IPS-15b (cell line): ENCODE measurements around the gene MED29.
A peak's percentile ranks its signal among the peaks of the same experiment; 100 is the strongest.

ENCODE experiments used
- H3K27me3 ChIP-seq: one replicate; pipeline ENCODE4 v1.6.1; 2013; ENCODE audit warnings: low read length; ENCODE audit not compliant: control insufficient read depth, insufficient read depth
- H3K36me3 ChIP-seq: one replicate; pipeline ENCODE4 v1.6.1; 2013; ENCODE audit warnings: low read length; ENCODE audit not compliant: control insufficient read depth, insufficient read depth
- H3K4me1 ChIP-seq: one replicate; pipeline ENCODE4 v1.6.1; 2013; ENCODE audit warnings: mild to moderate bottlenecking, low read length; ENCODE audit not compliant: control insufficient read depth, insufficient read depth
- H3K4me3 ChIP-seq: one replicate; pipeline ENCODE4 v1.5.1; 2013; ENCODE audit warnings: low read depth, low read length
- H3K9ac ChIP-seq: one replicate; pipeline ENCODE4 v1.6.1; 2013; ENCODE audit warnings: low read depth, mild to moderate bottlenecking, low read length
- H3K9me3 ChIP-seq: one replicate; pipeline ENCODE4 v1.6.1; 2013; ENCODE audit warnings: mild to moderate bottlenecking, low read length; ENCODE audit not compliant: control insufficient read depth, insufficient read depth

MED29 gene

DNA sequence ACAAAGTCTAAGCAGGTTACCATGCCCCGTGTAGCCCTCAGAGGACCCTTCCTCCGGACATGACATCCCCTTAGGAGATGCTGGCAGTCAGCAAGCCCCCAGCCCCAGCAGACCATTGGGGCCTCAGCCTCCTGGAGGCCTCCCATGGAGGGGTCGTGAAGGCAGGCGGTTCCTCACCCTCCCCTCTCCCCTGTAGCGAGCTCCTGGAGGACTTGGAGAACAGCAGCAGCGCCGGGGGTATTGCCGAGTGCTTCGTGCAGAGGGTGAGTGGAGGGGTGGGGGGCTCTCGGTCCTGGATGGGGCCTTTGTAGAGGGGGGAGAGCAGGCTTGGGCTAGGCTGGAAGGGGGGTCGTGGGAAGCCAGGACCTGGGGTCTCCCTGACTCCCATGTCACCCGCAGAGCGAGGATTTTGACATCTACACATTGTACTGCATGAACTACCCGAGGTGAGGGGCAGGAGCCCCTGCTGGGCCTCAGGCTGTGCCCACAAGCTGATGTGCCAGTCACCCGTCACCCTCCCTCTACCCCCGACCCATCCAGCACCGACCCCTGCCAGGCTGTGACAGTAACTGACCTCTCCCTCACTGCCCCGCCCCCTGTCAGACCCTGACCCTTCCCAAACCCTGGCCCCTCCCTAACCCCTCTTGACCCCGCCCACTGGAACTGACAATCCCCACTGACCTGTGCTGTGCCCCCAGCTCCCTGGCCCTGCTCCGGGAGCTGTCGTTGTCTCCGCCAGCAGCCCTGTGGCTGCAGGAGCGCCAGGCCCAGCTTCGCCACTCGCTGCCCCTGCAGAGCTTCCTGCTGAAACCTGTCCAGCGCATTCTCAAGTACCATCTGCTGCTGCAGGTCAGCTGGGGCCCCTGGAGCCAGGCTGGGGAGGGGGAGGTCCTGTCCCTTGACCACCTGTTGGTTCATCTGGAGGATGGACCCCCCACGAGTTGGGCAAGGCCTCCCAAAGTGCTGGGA is 25.3 kb downstream of the MED29 start:
- peaks cover 34% of the 10 kb centered on the region for H3K36me3 ChIP-seq
- H3K9ac ChIP-seq = no peak overlapping the region
- H3K4me3 ChIP-seq = no peak overlapping the region

DNA sequence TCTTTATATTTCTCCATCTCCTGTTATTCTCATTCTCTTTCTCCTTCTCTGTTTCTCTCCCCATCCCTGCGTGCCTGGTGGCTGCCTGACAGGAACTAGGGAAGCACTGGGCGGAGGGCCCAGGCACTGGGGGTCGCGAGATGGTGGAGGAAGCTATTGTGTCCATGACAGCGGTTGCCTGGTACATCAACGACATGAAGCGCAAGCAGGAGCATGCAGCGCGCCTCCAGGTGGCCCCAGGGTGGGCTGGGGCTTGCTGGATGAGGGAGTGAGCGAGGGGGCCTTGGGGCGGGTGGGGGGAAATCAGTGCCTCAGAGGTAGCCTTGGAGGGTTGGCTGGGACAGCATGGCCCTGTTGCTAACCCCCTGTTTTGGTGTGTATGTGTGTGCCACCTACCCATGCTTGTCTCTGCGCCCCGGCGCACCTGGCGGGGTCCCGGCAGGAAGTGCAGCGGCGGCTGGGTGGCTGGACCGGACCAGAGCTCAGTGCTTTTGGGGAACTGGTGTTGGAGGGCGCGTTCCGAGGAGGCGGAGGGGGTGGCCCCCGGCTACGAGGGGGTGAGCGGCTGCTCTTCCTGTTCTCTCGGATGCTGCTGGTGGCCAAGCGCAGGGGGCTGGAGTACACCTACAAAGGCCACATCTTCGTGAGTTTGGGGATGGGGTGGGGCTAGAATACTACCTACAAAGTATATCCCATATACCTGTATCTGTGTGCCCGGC is 26.4 kb downstream of the MED29 start:
- no peak overlapping the region for H3K9ac ChIP-seq

More for the DNA sequence above, 25.3 kb downstream of the MED29 start:
- Histone ChIP-seq H3K27me3 (no peaks in the 10 kb centered on the region), H3K4me1 (peaks cover 7% of the 10 kb centered on the region), H3K9me3 (no peaks in the 10 kb centered on the region)

DNA sequence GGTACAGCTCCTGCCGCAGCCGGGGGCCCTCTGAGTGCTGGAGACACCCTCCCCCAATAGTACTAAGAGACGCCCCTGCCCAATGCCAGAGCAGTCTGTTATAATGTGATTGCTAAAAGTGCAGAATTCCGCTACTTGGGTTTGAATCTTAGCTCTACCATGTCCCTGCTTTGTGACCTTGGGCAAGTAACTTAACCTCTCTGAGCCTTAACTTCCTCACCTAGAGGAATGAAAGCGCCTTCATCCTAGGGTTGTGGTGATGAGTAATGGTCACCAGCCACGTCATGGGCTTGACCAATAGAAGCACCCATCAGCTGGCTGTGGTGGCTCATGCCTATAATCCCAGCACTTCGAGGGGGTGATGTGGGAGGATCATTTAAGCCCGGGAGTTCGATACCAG is 27.8 kb downstream of the MED29 start:
- no peak overlapping the region for H3K4me3 ChIP-seq
- H3K27me3 ChIP-seq = no peaks in the 10 kb centered on the region
- no peaks in the 10 kb centered on the region for H3K9me3 ChIP-seq
- no peak overlapping the region for H3K9ac ChIP-seq
- peaks cover 43% of the 10 kb centered on the region for H3K36me3 ChIP-seq
- H3K4me1 ChIP-seq = peaks cover 5% of the 10 kb centered on the region

More for the DNA sequence above, 26.4 kb downstream of the MED29 start:
- no peaks in the 10 kb centered on the region for H3K9me3 ChIP-seq
- H3K4me3 ChIP-seq = no peak overlapping the region
- H3K4me1 ChIP-seq = peaks cover 5% of the 10 kb centered on the region
- H3K27me3 ChIP-seq = no peaks in the 10 kb centered on the region
- peaks cover 37% of the 10 kb centered on the region for H3K36me3 ChIP-seq

DNA sequence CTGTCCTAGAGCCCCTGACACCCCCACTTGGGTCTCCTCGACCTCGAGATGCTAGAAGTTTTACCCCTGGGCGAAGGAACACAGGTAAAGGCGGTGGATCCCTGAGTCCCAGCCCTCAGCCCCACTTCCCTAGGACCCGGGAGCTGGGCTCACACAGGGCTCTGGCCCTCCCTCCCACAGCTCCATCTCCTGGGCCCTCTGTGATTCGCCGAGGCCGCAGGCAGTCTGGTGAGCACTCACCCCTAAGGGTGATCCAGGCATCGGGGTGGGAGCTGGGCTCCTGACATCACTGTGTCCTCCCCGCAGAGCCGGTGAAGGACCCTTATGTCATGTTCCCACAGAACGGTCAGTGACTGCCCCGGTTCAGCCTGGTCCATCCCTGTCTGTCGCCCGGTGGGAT is 29.6 kb downstream of the MED29 start:
- no peak overlapping the region for H3K4me3 ChIP-seq
- no peaks in the 10 kb centered on the region for H3K27me3 ChIP-seq
- peaks cover 51% of the 10 kb centered on the region for H3K36me3 ChIP-seq
- H3K9ac ChIP-seq = no peak overlapping the region
- no peaks in the 10 kb centered on the region for H3K9me3 ChIP-seq
- H3K4me1 ChIP-seq = no peaks in the 10 kb centered on the region

DNA sequence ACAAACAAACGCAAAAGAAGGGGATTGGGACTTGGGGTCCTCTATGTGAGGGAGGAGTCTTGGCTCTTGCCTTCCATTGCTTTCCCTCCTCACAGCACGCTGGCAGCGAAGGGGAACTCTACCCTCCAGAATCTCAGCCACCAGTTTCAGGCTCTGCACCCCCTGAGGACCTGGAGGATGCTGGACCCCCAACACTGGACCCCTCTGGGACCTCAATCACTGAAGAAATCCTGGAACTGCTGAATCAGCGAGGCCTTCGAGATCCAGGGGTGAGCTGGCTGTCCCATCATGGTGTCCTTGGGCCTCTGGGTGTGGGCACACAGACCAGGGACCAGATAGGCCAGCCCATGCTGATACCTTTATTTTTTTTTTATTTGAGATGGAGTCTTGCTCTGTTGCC is 30.8 kb downstream of the MED29 start:
- Histone ChIP-seq H3K36me3 (peaks cover 43% of the 10 kb centered on the region), H3K9me3 (no peaks in the 10 kb centered on the region), H3K27me3 (no peaks in the 10 kb centered on the region), H3K4me3 (no peak overlapping the region), H3K9ac (no peak overlapping the region), H3K4me1 (no peaks in the 10 kb centered on the region)

DNA sequence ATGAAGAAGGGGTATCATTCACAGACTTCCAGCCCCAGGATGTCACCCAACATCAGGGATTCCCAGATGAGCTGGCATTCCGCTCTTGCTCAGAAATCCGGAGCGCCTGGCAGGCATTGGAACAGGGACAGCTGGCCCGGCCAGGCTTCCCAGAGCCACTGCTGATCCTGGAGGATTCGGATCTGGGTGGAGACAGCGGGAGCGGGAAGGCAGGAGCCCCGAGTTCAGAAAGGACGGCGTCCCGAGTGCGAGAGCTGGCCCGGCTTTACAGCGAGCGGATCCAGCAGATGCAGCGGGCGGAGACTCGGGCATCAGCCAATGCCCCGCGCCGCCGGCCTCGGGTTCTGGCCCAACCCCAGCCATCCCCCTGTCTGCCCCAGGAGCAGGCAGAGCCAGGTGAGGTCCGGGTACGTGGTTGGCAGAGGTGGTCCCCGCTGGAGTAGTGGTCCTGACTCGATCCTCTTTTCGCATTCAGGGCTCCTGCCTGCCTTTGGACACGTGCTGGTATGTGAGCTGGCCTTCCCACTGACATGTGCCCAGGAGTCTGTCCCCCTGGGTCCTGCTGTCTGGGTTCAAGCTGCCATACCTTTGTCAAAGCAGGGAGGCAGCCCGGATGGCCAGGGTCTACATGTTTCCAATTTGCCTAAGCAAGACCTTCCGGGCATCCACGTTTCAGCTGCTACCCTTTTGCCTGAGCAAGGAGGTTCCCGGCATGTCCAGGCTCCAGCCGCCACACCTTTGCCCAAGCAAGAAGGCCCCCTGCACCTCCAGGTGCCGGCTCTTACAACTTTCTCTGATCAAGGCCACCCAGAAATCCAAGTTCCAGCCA is 32.3 kb downstream of the MED29 start:
- no peak overlapping the region for H3K9ac ChIP-seq
- H3K4me3 ChIP-seq = no peak overlapping the region
- no peaks in the 10 kb centered on the region for H3K9me3 ChIP-seq
- no peaks in the 10 kb centered on the region for H3K27me3 ChIP-seq
- peaks cover 36% of the 10 kb centered on the region for H3K36me3 ChIP-seq
- H3K4me1 ChIP-seq = peaks cover 5% of the 10 kb centered on the region

DNA sequence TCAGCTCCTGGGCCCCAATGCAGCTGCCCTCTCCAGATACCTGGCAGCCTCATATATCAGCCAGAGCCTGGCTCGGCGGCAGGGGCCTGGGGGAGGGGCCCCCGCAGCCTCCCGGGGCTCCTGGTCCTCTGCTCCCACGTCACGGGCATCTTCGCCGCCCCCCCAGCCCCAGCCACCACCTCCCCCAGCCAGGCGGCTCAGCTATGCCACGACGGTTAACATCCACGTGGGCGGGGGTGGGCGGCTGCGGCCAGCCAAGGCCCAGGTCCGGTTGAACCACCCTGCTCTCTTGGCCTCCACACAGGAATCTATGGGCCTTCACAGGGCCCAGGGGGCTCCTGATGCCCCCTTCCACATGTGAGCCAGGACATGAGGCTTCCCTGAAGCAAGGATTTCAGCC is 33.8 kb downstream of the MED29 start:
- Histone ChIP-seq H3K9ac (no peak overlapping the region), H3K36me3 (peaks cover 28% of the 10 kb centered on the region), H3K4me3 (no peak overlapping the region), H3K9me3 (no peaks in the 10 kb centered on the region), H3K27me3 (no peaks in the 10 kb centered on the region), H3K4me1 (peaks cover 10% of the 10 kb centered on the region)

DNA sequence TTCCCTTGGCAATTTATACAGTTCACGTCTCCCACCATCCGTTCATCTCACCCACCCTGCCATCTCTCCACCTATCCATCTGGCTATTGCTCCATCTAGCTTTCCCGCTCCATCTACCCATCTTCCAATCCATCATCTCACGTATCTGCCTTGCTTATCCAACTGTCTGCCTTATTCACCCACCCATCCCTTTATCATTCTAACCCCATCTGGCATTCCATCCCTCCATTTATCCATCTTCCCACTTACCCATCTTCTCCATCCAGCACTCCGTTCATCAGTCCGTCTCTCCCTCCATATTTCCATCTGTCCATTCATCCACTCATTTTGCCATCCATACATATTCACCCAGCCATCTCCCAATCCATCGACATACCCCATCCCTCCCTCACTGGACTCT is 34.6 kb downstream of the MED29 start:
- no peaks in the 10 kb centered on the region for H3K27me3 ChIP-seq
- peaks cover 21% of the 10 kb centered on the region for H3K36me3 ChIP-seq
- no peak overlapping the region for H3K9ac ChIP-seq
- peaks cover 11% of the 10 kb centered on the region for H3K4me1 ChIP-seq
- no peak overlapping the region for H3K4me3 ChIP-seq
- H3K9me3 ChIP-seq = no peaks in the 10 kb centered on the region

DNA sequence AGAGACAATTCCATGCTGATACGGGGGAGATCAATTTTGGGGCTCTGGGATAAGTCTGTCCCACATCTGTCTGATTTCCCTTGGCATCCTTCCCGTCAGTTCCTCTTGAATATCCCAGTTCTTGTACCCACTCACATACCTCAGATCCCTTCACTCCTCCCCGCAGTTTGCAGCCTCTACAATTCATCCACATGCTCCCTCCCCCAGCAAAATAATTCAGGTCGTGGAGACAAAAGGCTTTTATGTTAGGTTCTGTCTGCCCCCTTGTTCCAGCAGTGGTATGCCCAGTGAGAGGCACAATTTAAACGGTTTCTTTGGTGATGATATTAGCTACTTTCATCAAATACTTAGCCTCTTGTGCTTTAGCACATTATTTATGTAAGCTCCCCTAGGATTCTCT is 35.0 kb downstream of the MED29 start:
- Histone ChIP-seq H3K9me3 (no peaks in the 10 kb centered on the region), H3K4me3 (no peak overlapping the region), H3K9ac (no peak overlapping the region), H3K27me3 (no peaks in the 10 kb centered on the region), H3K4me1 (peaks cover 15% of the 10 kb centered on the region), H3K36me3 (peaks cover 20% of the 10 kb centered on the region)

DNA sequence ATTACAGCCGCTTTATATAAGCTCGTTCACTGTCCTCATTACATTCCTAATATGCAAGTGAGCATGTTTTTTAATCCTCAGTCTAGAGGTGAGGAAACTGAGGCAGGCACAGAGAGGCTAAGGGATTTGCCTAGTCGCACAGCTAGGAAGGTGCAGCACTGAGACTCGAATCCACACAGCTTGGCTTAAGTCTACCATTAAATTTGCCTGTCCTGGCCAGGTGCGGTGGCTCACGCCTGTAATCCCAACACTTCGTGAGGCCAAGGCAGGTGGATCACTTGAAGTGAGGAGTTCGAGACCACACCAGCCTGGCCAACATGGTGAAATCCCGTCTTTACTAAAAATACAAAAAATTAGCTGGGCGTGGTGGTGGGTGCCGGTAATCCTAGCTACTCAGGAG is 36.5 kb downstream of the MED29 start:
- H3K4me3 ChIP-seq = no peak overlapping the region
- H3K9me3 ChIP-seq = no peaks in the 10 kb centered on the region
- H3K4me1 ChIP-seq = peaks cover 15% of the 10 kb centered on the region
- peaks cover 19% of the 10 kb centered on the region for H3K36me3 ChIP-seq
- H3K27me3 ChIP-seq = no peaks in the 10 kb centered on the region
- H3K9ac ChIP-seq = no peak overlapping the region

DNA sequence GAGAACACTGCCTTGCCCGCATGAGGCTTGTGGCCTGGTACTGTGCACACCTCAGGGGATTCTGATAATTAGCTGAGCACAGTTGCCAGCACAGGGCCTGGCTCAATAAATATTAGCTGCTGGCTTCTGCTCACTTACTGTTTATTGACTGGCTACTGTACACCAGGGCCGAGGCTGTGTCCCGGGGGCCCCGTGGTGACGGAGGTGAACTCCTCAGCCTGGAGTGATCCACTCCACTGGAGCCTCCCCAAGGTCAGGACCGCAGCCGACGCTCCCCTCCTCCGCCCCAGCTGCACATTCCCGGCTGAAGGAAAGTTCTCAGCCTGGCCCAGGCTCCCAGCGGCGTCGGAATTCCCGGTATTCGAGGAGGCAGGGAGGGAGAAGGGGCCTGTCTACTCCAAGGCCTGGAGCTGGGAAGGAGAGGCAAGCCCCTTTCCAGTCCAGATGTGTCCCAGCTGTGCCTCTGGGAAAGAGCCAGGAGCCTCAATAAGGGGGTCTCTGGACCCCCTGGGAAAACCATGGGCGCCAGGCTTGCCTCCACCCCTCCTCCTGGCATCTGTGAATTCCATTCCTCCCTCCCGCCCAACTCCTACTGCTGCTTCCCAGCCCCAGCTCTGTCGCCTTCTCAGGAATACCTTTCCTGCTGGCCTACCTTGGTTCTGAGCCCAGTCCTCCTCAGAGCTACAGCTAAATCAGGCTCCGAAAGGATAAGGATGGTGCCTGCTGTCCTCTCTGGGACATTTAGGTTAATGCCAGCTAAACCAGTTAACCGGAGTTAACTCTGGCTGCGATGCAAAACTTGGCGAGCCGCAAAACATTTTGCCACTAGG is 37.3 kb downstream of the MED29 start:
- H3K4me3 ChIP-seq = peak overlapping the region; percentile 27
- peak overlapping the region; percentile 81 for H3K9ac ChIP-seq
- H3K27me3 ChIP-seq = no peaks in the 10 kb centered on the region
- H3K9me3 ChIP-seq = no peaks in the 10 kb centered on the region
- peaks cover 15% of the 10 kb centered on the region for H3K4me1 ChIP-seq
- H3K36me3 ChIP-seq = peaks cover 23% of the 10 kb centered on the region
